Subcutaneous abdominal adipose tissue (tissue), 5 donors: ENCODE results near the gene PTPN6.

Experiments used
- H3K27ac ChIP-seq: one replicate; pipeline ENCODE4 v1.7.0; 2013; ENCODE audit warnings: low read depth, mild to moderate bottlenecking, inconsistent platforms, low read length, moderate library complexity
- H3K27me3 ChIP-seq, 5 donors: one replicate each; pipeline ENCODE4 v1.7.0; 2013; ENCODE audit warnings: low read length in 5 of 5, inconsistent platforms in 1 of 5; ENCODE audit not compliant: control insufficient read depth in 5 of 5, insufficient read depth in 4 of 5
- H3K36me3 ChIP-seq, 5 donors: one replicate each; pipeline ENCODE4 v1.7.0; 2013; ENCODE audit warnings: low read length in 5 of 5; ENCODE audit not compliant: control insufficient read depth in 5 of 5, insufficient read depth in 5 of 5
- H3K4me1 ChIP-seq, 5 donors: one replicate each; pipeline ENCODE4 v1.7.0; 2013; ENCODE audit warnings: low read length in 5 of 5, mild to moderate bottlenecking in 3 of 5, moderate library complexity in 1 of 5; ENCODE audit not compliant: control insufficient read depth in 5 of 5, insufficient read depth in 5 of 5
- H3K4me3 ChIP-seq, 5 donors: one replicate each; pipeline ENCODE4 v1.7.0; 2013; ENCODE audit warnings: low read length in 5 of 5, low read depth in 1 of 5
- H3K9ac ChIP-seq, 5 donors: one replicate each; pipeline ENCODE4 v1.7.0; 2013; ENCODE audit warnings: low read length in 5 of 5, mild to moderate bottlenecking in 4 of 5, moderate library complexity in 3 of 5
- H3K9me3 ChIP-seq, 5 donors: one replicate each; pipeline ENCODE4 v1.7.0; 2013; ENCODE audit warnings: low read length in 5 of 5; ENCODE audit not compliant: control insufficient read depth in 5 of 5
- donor health status: healthy.
- donor health status: healthy.
- donor health status: healthy.
- donor health status: healthy.
- donor health status: healthy.

The PTPN6 gene

DNA sequence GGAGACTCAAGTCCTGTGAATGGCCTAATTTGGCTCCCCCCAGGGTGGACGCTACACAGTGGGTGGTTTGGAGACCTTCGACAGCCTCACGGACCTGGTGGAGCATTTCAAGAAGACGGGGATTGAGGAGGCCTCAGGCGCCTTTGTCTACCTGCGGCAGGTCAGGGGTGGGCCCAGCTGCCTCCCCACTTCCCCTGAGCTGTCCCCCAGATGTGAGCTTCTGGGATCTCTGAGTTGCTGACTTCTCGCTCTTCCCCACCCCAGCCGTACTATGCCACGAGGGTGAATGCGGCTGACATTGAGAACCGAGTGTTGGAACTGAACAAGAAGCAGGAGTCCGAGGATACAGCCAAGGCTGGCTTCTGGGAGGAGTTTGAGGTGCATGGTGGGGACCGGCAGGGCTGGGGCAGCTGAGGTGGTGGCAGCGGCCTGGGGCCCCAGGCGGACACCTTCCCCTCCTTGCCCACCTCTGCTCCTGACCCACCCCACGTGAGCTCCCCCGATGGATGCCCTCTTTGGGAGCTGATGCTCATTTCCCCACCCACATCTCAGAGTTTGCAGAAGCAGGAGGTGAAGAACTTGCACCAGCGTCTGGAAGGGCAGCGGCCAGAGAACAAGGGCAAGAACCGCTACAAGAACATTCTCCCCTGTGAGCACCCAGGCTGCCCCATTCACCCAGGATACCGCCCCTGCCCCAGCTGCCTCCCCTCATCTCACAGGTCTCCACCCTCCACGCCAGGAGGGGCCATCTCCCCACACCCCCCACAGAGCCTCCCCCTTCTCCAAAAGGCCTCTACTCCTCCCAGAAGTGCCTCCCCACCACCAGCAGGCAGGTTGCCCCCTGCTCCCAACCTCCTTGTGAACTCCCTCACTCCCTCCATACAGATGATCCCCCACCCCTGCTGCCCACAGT lies 4.2 kb downstream of the PTPN6 start:
- no peak overlapping the region for H3K27ac ChIP-seq
- peaks cover 5 to 92% (median 54%) of the 10 kb centered on the region in 5 donors for H3K4me1 ChIP-seq
- H3K36me3 ChIP-seq = peaks cover 0 to 7% (median 0%) of the 10 kb centered on the region in 5 donors
- H3K9me3 ChIP-seq = no peaks in the 10 kb centered on the region
- H3K4me3 ChIP-seq = no peak overlapping the region
- no peak overlapping the region for H3K9ac ChIP-seq
- peaks cover 0 to 4% (median 0%) of the 10 kb centered on the region in 5 donors for H3K27me3 ChIP-seq

DNA sequence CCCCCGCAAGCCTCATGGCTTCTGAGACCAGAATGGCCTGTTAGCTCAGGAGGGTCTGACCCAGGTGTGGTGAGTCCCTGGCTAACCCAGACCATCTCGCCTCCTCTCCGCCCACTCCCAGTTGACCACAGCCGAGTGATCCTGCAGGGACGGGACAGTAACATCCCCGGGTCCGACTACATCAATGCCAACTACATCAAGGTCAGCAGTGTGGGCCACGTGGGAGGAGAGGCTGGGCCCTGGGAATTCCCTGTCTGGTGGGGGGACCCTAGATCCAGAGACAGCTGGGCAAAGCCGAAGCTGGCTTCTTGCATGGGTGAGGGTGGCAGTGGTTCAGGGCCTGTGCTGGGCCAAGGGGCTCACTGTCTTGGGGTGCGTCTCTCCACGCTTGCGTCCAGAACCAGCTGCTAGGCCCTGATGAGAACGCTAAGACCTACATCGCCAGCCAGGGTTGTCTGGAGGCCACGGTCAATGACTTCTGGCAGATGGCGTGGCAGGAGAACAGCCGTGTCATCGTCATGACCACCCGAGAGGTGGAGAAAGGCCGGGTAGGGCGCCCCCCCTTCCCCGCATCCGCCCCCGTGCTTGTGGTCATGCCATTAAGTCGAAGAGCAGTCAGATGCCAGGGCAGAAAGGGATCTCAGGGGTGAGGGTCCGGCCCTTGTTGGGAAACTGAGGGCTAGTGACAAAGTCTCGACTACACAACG lies 5.0 kb downstream of the PTPN6 start:
- Histone ChIP-seq H3K27me3 (peaks cover 0 to 4% (median 0%) of the 10 kb centered on the region in 5 donors), H3K36me3 (peaks cover 0 to 7% (median 0%) of the 10 kb centered on the region in 5 donors), H3K9me3 (no peaks in the 10 kb centered on the region), H3K9ac (no peak overlapping the region), H3K27ac (no peak overlapping the region), H3K4me3 (no peak overlapping the region), H3K4me1 (peaks cover 3 to 92% (median 62%) of the 10 kb centered on the region in 5 donors)

DNA sequence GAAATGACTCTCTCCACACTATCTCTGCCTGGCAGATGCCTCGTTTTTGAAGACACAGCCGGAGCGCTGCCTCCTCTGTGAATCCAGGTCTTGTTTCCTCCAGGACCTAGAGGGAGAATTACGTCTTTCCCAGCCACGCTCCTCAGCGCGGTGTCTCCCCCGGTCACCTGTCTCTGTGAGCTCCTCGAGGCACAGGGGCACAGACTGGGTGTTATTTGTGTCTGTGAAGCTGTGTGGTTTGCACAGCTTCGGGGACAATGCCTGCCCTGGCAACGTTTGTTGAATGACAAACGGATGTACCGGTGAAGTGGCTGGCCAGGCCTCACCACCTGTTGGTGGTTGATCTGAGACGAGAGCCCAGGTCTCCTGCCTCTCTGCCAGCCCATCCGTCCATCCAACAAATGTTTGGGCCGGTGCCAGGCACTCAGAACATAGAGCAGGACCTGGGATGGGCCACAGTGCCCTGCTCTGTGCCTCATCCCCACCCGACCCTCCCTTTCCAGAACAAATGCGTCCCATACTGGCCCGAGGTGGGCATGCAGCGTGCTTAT lies 6.1 kb downstream of the PTPN6 start:
- H3K36me3 ChIP-seq = peaks cover 0 to 7% (median 0%) of the 10 kb centered on the region in 5 donors
- H3K9ac ChIP-seq = no peak overlapping the region
- no peak overlapping the region for H3K27ac ChIP-seq
- peaks cover 0 to 6% (median 0%) of the 10 kb centered on the region in 5 donors for H3K27me3 ChIP-seq
- H3K4me1 ChIP-seq = peaks cover 10 to 95% (median 72%) of the 10 kb centered on the region in 5 donors
- H3K4me3 ChIP-seq = no peak overlapping the region
- no peaks in the 10 kb centered on the region for H3K9me3 ChIP-seq

GRCh38 chr12:6957741-6958608 lies 6.8 kb downstream of the PTPN6 start:
- Histone ChIP-seq H3K9me3 (no peaks in the 10 kb centered on the region), H3K36me3 (peaks cover 0 to 7% (median 0%) of the 10 kb centered on the region in 5 donors), H3K9ac (peak overlapping the region in 3 of 5 donors; percentile 28 to 61 (median 46)), H3K27me3 (peaks cover 0 to 6% (median 0%) of the 10 kb centered on the region in 5 donors), H3K4me3 (peak overlapping the region in 2 of 5 donors; percentile 16 to 37), H3K27ac (peak overlapping the region; percentile 67), H3K4me1 (peaks cover 10 to 95% (median 72%) of the 10 kb centered on the region in 5 donors)

GRCh38 chr12:6958609-6959057 lies 7.5 kb downstream of the PTPN6 start:
- no peaks in the 10 kb centered on the region for H3K9me3 ChIP-seq
- peaks cover 10 to 89% (median 68%) of the 10 kb centered on the region in 5 donors for H3K4me1 ChIP-seq
- H3K27ac ChIP-seq = peak overlapping the region; percentile 67
- H3K36me3 ChIP-seq = peaks cover 0 to 7% (median 0%) of the 10 kb centered on the region in 5 donors
- peaks cover 0 to 6% (median 0%) of the 10 kb centered on the region in 5 donors for H3K27me3 ChIP-seq
- peak overlapping the region in 4 of 5 donors; percentile 5 to 37 (median 16) for H3K4me3 ChIP-seq
- H3K9ac ChIP-seq = peak overlapping the region in 4 of 5 donors; percentile 11 to 61 (median 34)

DNA sequence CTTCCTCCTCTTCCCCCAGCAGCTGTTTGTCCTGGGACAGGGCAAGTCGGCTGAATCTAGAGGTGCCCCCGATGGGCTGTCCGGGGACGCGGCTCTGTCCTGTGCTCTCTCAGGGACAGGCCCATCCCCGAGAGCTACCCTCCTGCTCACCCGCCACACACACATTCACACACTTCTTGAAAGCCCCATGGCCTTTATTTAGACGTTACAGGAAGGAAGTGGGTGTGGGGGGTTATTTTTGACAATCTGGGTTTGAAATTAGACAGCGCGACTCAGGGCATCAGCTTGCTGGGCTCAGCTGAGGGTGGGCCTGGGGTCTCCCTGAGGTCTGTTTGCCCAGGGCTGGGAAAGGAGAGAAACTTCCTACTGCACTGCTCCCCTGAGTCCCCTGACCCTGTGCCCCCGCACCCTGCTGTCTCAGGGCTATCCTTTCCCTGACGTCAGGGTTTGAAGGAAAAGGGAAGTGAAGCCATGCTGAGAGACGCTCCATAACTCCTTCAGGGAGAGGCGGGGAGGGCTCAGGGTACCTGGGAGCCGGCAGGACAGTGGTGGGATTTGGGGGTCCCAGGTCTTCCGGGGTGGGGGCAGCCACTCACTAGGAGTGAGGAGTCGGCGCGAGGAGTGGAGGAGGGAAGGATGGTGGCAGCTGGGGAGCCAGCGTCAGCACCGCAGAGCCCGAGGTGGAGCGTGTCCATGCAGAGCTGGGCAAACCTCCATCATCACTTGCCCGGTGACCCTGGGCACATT lies 8.1 kb downstream of the PTPN6 start:
- H3K27ac ChIP-seq = peak overlapping the region; percentile 67
- H3K9me3 ChIP-seq = no peaks in the 10 kb centered on the region
- peaks cover 10 to 86% (median 66%) of the 10 kb centered on the region in 5 donors for H3K4me1 ChIP-seq
- peak overlapping the region in 4 of 5 donors; percentile 8 to 61 (median 34) for H3K9ac ChIP-seq
- H3K36me3 ChIP-seq = peaks cover 0 to 7% (median 0%) of the 10 kb centered on the region in 5 donors
- H3K4me3 ChIP-seq = peak overlapping the region in 4 of 5 donors; percentile 5 to 37 (median 16)
- H3K27me3 ChIP-seq = peaks cover 0 to 5% (median 0%) of the 10 kb centered on the region in 5 donors

GRCh38 chr12:6959805-6960592 lies 8.8 kb downstream of the PTPN6 start:
- Histone ChIP-seq H3K36me3 (peaks cover 0 to 7% (median 0%) of the 10 kb centered on the region in 5 donors), H3K4me3 (peak overlapping the region in 2 of 5 donors; percentile 16 to 37), H3K9me3 (no peaks in the 10 kb centered on the region), H3K27ac (peak overlapping the region; percentile 67), H3K4me1 (peaks cover 12 to 86% (median 66%) of the 10 kb centered on the region in 5 donors), H3K9ac (no peak overlapping the region), H3K27me3 (peaks cover 0 to 2% (median 0%) of the 10 kb centered on the region in 5 donors)

DNA sequence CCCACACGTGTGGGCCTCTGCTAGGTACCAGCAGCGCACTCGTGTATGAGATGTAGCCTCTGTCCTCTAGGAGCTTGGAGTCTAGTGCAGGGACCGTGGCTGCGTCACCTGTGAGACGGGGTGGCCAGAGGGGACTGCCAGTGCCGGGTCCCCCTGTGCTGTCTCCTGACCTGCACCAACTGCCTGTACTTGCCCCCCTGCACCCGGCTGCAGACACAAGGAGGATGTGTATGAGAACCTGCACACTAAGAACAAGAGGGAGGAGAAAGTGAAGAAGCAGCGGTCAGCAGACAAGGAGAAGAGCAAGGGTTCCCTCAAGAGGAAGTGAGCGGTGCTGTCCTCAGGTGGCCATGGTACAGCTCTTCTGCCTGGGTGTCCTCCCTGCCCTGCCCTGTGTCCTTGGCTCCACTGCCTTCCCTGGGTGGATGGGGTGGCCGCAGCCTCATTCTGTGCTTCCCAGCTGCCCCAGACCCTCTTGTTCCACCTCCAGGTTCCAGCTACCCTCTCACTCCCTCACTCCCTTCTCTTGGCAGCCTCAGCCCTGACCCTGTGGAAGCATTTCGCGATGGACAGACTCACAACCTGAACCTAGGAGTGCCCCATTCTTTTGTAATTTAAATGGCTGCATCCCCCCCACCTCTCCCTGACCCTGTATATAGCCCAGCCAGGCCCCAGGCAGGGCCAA lies 9.6 kb downstream of the PTPN6 start:
- Histone ChIP-seq H3K9me3 (no peaks in the 10 kb centered on the region), H3K9ac (peak overlapping the region in 4 of 5 donors; percentile 14 to 77 (median 42)), H3K4me1 (peaks cover 12 to 79% (median 64%) of the 10 kb centered on the region in 5 donors), H3K36me3 (peaks cover 0 to 14% (median 7%) of the 10 kb centered on the region in 5 donors), H3K4me3 (peak overlapping the region in 3 of 5 donors; percentile 23 to 47 (median 47)), H3K27ac (peak overlapping the region; percentile 69), H3K27me3 (peaks cover 0 to 2% (median 0%) of the 10 kb centered on the region in 5 donors)
